CD14-positive monocyte (primary cell): ENCODE measurements around the gene PLEK2. TPM values are rescaled to one million over a fixed set of nuclear protein-coding genes. Genes with fewer than 3 reads are reported as not detected.

Experiments used
- DNase-seq, 3 donors: peaks; one replicate each; pipeline ENCODE4 v3.0.0-alpha.2; 2011 to 2022
- H2AFZ ChIP-seq: 2 replicates; pipeline ENCODE4 v1.6.0; 2012; ENCODE audit warnings: mild to moderate bottlenecking, low read depth, low read length, inconsistent platforms; ENCODE audit not compliant: insufficient read depth, poor library complexity, severe bottlenecking
- H3K27ac ChIP-seq, 2 donors: 1 replicate in 1 of 2; 2 replicates in 1 of 2; pipeline ENCODE4 v1.5.1; 2012 to 2013; ENCODE audit warnings: low read length in 2 of 2, control low read depth in 1 of 2, inconsistent platforms in 1 of 2, low read depth in 1 of 2, mild to moderate bottlenecking in 1 of 2
- H3K27me3 ChIP-seq, 2 donors: one replicate each; pipeline versions ENCODE4 v1.6.0 to v1.6.1; 2011 to 2013; ENCODE audit warnings: low read length in 2 of 2; ENCODE audit not compliant: control insufficient read depth in 2 of 2, insufficient read depth in 2 of 2
- H3K36me3 ChIP-seq, 2 donors: replicated peaks in 1 of 2; 1 replicate in 1 of 2; 2 replicates in 1 of 2; pipeline versions ENCODE4 v1.5.1 to v1.6.1; 2012 to 2013; ENCODE audit warnings: low read length in 2 of 2, control low read depth in 1 of 2, inconsistent platforms in 1 of 2, mild to moderate bottlenecking in 1 of 2; ENCODE audit not compliant: insufficient read depth in 2 of 2, control insufficient read depth in 1 of 2
- H3K4me1 ChIP-seq, 2 donors: 1 replicate in 1 of 2; 2 replicates in 1 of 2; pipeline versions ENCODE4 v1.5.1 to v1.6.1; 2012 to 2013; ENCODE audit warnings: low read length in 2 of 2, control low read depth in 1 of 2, inconsistent platforms in 1 of 2, mild to moderate bottlenecking in 1 of 2, moderate library complexity in 1 of 2; ENCODE audit not compliant: insufficient read depth in 2 of 2, control insufficient read depth in 1 of 2
- H3K4me2 ChIP-seq: replicated peaks from 2 replicates; pipeline ENCODE3; 2012; ENCODE audit warnings: low read length, moderate library complexity, mild to moderate bottlenecking; ENCODE audit not compliant: poor library complexity, severe bottlenecking; ENCODE audit errors: extremely low read depth
- H3K4me3 ChIP-seq, 3 experiments: fragments of 200-600 bp in 1 of 3; sonication (generic) in 1 of 3; replicated peaks in 1 of 3; 1 replicate in 2 of 3; 2 replicates in 1 of 3; pipeline ENCODE4 v1.5.1; 2011 to 2013; ENCODE audit warnings: low read length in 3 of 3, mild to moderate bottlenecking in 3 of 3, control low read depth in 2 of 3, low read depth in 2 of 3, inconsistent platforms in 1 of 3, moderate library complexity in 1 of 3
- H3K79me2 ChIP-seq: 2 replicates; pipeline ENCODE4 v1.6.0; 2012; ENCODE audit warnings: mild to moderate bottlenecking, control low read depth, inconsistent platforms, low read length, moderate library complexity; ENCODE audit not compliant: insufficient read depth
- H3K9ac ChIP-seq: 2 replicates; pipeline ENCODE4 v1.6.0; 2017; ENCODE audit warnings: low read length, mild to moderate bottlenecking; ENCODE audit not compliant: insufficient read depth, poor library complexity, severe bottlenecking
- H3K9me3 ChIP-seq, 2 donors: replicated peaks in 1 of 2; 1 replicate in 1 of 2; 2 replicates in 1 of 2; pipeline versions ENCODE4 v1.5.1 to v1.6.1; 2012 to 2013; ENCODE audit warnings: low read length in 2 of 2, control low read depth in 1 of 2; ENCODE audit not compliant: control insufficient read depth in 1 of 2, insufficient read depth in 1 of 2
- H4K20me1 ChIP-seq: 2 replicates; pipeline ENCODE4 v1.6.0; 2012; ENCODE audit warnings: mild to moderate bottlenecking, low read length, control low read depth, moderate library complexity; ENCODE audit not compliant: insufficient read depth
- H3K27ac Mint-ChIP-seq, 7 donors: one replicate each; pipeline ENCODE4 v1.8.0; 2020; ENCODE audit warnings: mild to moderate bottlenecking in 7 of 7, mixed read lengths in 7 of 7, moderate library complexity in 6 of 7, inconsistent platforms in 2 of 7
- H3K27me3 Mint-ChIP-seq, 3 donors: one replicate each; pipeline ENCODE4 v1.8.0; 2021 to 2022; ENCODE audit warnings: low read depth in 3 of 3, mild to moderate bottlenecking in 3 of 3, mixed read lengths in 3 of 3, moderate library complexity in 3 of 3, inconsistent platforms in 1 of 3
- H3K36me3 Mint-ChIP-seq, 2 donors: one replicate each; pipeline ENCODE4 v1.8.0; 2020; ENCODE audit warnings: mixed read lengths in 2 of 2, inconsistent platforms in 1 of 2, mild to moderate bottlenecking in 1 of 2
- H3K4me1 Mint-ChIP-seq: one replicate; pipeline ENCODE4 v1.8.0; 2020; ENCODE audit warnings: mild to moderate bottlenecking, mixed read lengths
- H3K4me3 Mint-ChIP-seq, 2 donors: one replicate each; pipeline ENCODE4 v1.8.0; 2020; ENCODE audit warnings: mild to moderate bottlenecking in 2 of 2, mixed read lengths in 2 of 2, moderate library complexity in 1 of 2
- H3K9me3 Mint-ChIP-seq, 7 donors: one replicate each; pipeline ENCODE4 v1.8.0; 2020 to 2022; ENCODE audit warnings: mixed read lengths in 7 of 7, mild to moderate bottlenecking in 6 of 7, moderate library complexity in 6 of 7, inconsistent platforms in 2 of 7
- CTCF ChIP-seq: fragments of 200-600 bp; IDR thresholded peaks from one replicate; pipeline ENCODE4 v1.8.0; 2022; ENCODE audit warnings: antibody characterized with exemption, mild to moderate bottlenecking
- whole genome bisulfite sequencing: methylation state at CpG from one replicate; pipeline ENCODE4 v1.1.5; 2013; ENCODE audit warnings: missing lambda C conversion rate; ENCODE audit not compliant: insufficient coverage; 5-methylcytosine and 5-hydroxymethylcytosine counted together
- intact Hi-C, 2 donors: fragments of 100-400 bp; cut with micrococcal nuclease; formaldehyde crosslinking; loops; one replicate each; pipeline versions ENCODE4 v1.15.0 to v1.15.1; 2023
- polyA plus RNA-seq, 3 donors: library from polyadenylated mRNA; depleted of rRNA in 1 of 3; unstranded in 2 of 3; stranded (reverse) in 1 of 3; fragments of 300-500 nt in 2 of 3; fragments of >200 nt in 1 of 3; fragmentation: Illumina TruSeq in 2 of 3; gene quantifications; 1 replicate in 2 of 3; 2 replicates in 1 of 3; pipeline ENCODE4 v1.2.3, GENCODE V29; 2012 to 2021

PLEK2 gene
- polyA plus RNA-seq, 3 donors = 0.20 TPM; not detected in 2

- Mint-ChIP-seq H3K27ac (no peak overlapping the region), H3K4me1 (peaks cover 2% of the 10 kb centered on the region), H3K4me3 (no peak overlapping the region), H3K27me3 (peaks cover 1 to 9% (median 3%) of the 10 kb centered on the region in 3 donors), H3K36me3 (peaks cover 2% of the 10 kb centered on the region in 2 donors), H3K9me3 (peaks cover 0 to 1% (median 0%) of the 10 kb centered on the region in 7 donors)
- Histone ChIP-seq H3K4me2 (no peak overlapping the region), H3K9ac (no peak overlapping the region), H3K4me3 (no peak overlapping the region), H2AFZ (no peak overlapping the region), H3K79me2 (no peaks in the 10 kb centered on the region), H3K27me3 (no peaks in the 10 kb centered on the region), H4K20me1 (no peaks in the 10 kb centered on the region), H3K9me3 (no peaks in the 10 kb centered on the region), H3K27ac (no peak overlapping the region), H3K36me3 (peaks cover 0 to 2% of the 10 kb centered on the region in 2 donors), H3K4me1 (no peaks in the 10 kb centered on the region)
- intact Hi-C loops = no loop called here
- WGBS = 100% methylated on average over 2 of the region's 3 CpGs
- DNase-seq = no peak
- no peak for TF ChIP-seq CTCF
These were observed 19.8 kb downstream of the PLEK2 start for GRCh38 chr14:67392123-67392522.

DNA sequence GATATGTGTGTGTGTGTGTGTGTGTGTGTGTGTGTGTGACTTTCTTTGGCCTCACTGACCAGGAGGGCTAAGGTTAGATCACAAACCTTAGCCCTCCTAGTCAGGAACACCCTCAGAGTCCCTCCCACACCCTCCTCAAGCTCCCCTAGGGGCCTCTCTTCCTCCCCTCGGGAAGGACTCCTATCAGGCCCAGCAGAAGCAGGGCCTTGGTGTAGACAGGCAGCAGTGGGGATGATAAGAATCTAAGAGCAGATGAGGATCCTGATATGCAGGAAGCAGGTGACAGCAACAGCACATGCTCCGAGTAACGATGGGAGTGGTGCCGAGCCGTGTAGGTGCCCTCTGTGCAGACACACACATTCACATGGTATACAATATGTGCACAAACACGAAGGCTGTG is 20.7 kb downstream of the PLEK2 start:
- no peak overlapping the region for H3K27ac Mint-ChIP-seq
- peaks cover 0 to 9% (median 3%) of the 10 kb centered on the region in 3 donors for H3K27me3 Mint-ChIP-seq
- intact Hi-C loops = no loop called here
- no peak overlapping the region for H3K27ac ChIP-seq
- WGBS = 11% methylated on average over 3 of the region's 6 CpGs
- peaks cover 8% of the 10 kb centered on the region in 2 donors for H3K36me3 Mint-ChIP-seq
- H3K4me2 ChIP-seq = no peak overlapping the region
- H3K4me3 Mint-ChIP-seq = no peak overlapping the region
- no peaks in the 10 kb centered on the region for H3K27me3 ChIP-seq
- H3K4me1 ChIP-seq = no peaks in the 10 kb centered on the region
- no peaks in the 10 kb centered on the region for H3K9me3 Mint-ChIP-seq
- no peaks in the 10 kb centered on the region for H3K9me3 ChIP-seq
- DNase-seq = no peak
- no peak overlapping the region for H3K9ac ChIP-seq
- H4K20me1 ChIP-seq = no peaks in the 10 kb centered on the region
- no peak for TF ChIP-seq CTCF
- H3K4me3 ChIP-seq = no peak overlapping the region
- H3K36me3 ChIP-seq = peaks cover 0 to 11% of the 10 kb centered on the region in 2 donors
- H3K79me2 ChIP-seq = no peaks in the 10 kb centered on the region
- no peak overlapping the region for H2AFZ ChIP-seq
- peaks cover 2% of the 10 kb centered on the region for H3K4me1 Mint-ChIP-seq
